Mucosa of rectum (tissue), 2 donors: ENCODE results near the gene AOAH.
"Not testable (repeated sequence)": the region's sequence is repeated elsewhere in the genome, so short reads cannot be mapped to it uniquely, and the experiment has no call there.

Experiments
- H3K27ac ChIP-seq, 2 donors: one replicate each; pipeline ENCODE4 v1.7.0; 2013; ENCODE audit warnings: inconsistent platforms in 2 of 2, low read depth in 2 of 2, low read length in 2 of 2
- H3K27me3 ChIP-seq, 2 donors: one replicate each; pipeline ENCODE4 v1.7.0; 2013; ENCODE audit warnings: low read length in 2 of 2; ENCODE audit not compliant: control insufficient read depth in 2 of 2, insufficient read depth in 2 of 2
- H3K36me3 ChIP-seq, 2 donors: one replicate each; pipeline ENCODE4 v1.7.0; 2013; ENCODE audit warnings: low read length in 2 of 2; ENCODE audit not compliant: control insufficient read depth in 2 of 2, insufficient read depth in 2 of 2
- H3K4me1 ChIP-seq, 2 donors: one replicate each; pipeline ENCODE4 v1.7.0; 2013; ENCODE audit warnings: low read length in 2 of 2, mild to moderate bottlenecking in 1 of 2; ENCODE audit not compliant: control insufficient read depth in 2 of 2, insufficient read depth in 2 of 2
- H3K4me3 ChIP-seq, 2 donors: one replicate each; pipeline ENCODE4 v1.7.0; 2013; ENCODE audit warnings: low read length in 2 of 2
- H3K9ac ChIP-seq, 2 donors: one replicate each; pipeline ENCODE4 v1.7.0; 2013; ENCODE audit warnings: low read length in 2 of 2, low read depth in 1 of 2, mild to moderate bottlenecking in 1 of 2
- H3K9me3 ChIP-seq, 2 donors: one replicate each; pipeline ENCODE4 v1.7.0; 2013; ENCODE audit warnings: low read length in 2 of 2; ENCODE audit not compliant: control insufficient read depth in 2 of 2
- donor health status: healthy.
- donor health status: Normal muscosa, but diverticular disease.

Gene AOAH

GRCh38 chr7:36487756-36488336, 236.4 kb downstream of the AOAH start:
- no peak overlapping the region for H3K9ac ChIP-seq
- H3K9me3 ChIP-seq: no peaks in the 10 kb centered on the region
- H3K4me3 ChIP-seq: no peak overlapping the region
- H3K36me3 ChIP-seq: no peaks in the 10 kb centered on the region
- no peak overlapping the region for H3K27ac ChIP-seq
- peaks cover 0 to 2% of the 10 kb centered on the region in 2 donors for H3K27me3 ChIP-seq
- H3K4me1 ChIP-seq: no peaks in the 10 kb centered on the region

- no peak overlapping the region for H3K27ac ChIP-seq
- H3K4me3 ChIP-seq: no peak overlapping the region
- no peaks in the 10 kb centered on the region for H3K9me3 ChIP-seq
- peaks cover 0 to 2% of the 10 kb centered on the region in 2 donors for H3K27me3 ChIP-seq
- H3K36me3 ChIP-seq: no peaks in the 10 kb centered on the region
- H3K9ac ChIP-seq: no peak overlapping the region
- no peaks in the 10 kb centered on the region for H3K4me1 ChIP-seq
These were observed 238.0 kb downstream of the AOAH start for GRCh38 chr7:36486336-36486735.

GRCh38 chr7:36484265-36484664, 240.0 kb downstream of the AOAH start:
- H3K36me3 ChIP-seq: no peaks in the 10 kb centered on the region
- no peak overlapping the region for H3K9ac ChIP-seq
- no peaks in the 10 kb centered on the region for H3K4me1 ChIP-seq
- no peaks in the 10 kb centered on the region for H3K9me3 ChIP-seq
- no peak overlapping the region for H3K27ac ChIP-seq
- H3K27me3 ChIP-seq: peaks cover 0 to 2% of the 10 kb centered on the region in 2 donors
- no peak overlapping the region for H3K4me3 ChIP-seq

- H3K36me3 ChIP-seq, H3K9ac ChIP-seq, H3K27ac ChIP-seq, H3K27me3 ChIP-seq, H3K9me3 ChIP-seq, H3K4me1 ChIP-seq, H3K4me3 ChIP-seq: not testable (repeated sequence)
These were observed 240.4 kb downstream of the AOAH start for GRCh38 chr7:36483853-36484252.

- H3K27ac ChIP-seq: no peak overlapping the region
- no peak overlapping the region for H3K4me3 ChIP-seq
- H3K36me3 ChIP-seq: no peaks in the 10 kb centered on the region
These were observed 245.5 kb downstream of the AOAH start for GRCh38 chr7:36478745-36479144.

GRCh38 chr7:36475381-36475780, 248.9 kb downstream of the AOAH start:
- H3K9me3 ChIP-seq: no peaks in the 10 kb centered on the region
- H3K27ac ChIP-seq: no peak overlapping the region
- no peak overlapping the region for H3K4me3 ChIP-seq
- H3K9ac ChIP-seq: no peak overlapping the region
- no peaks in the 10 kb centered on the region for H3K27me3 ChIP-seq
- no peaks in the 10 kb centered on the region for H3K36me3 ChIP-seq
- no peaks in the 10 kb centered on the region for H3K4me1 ChIP-seq

More at GRCh38 chr7:36478745-36479144, 245.5 kb downstream of the AOAH start:
- Histone ChIP-seq H3K27me3 (peaks cover 0 to 2% of the 10 kb centered on the region in 2 donors), H3K9me3 (no peaks in the 10 kb centered on the region), H3K4me1 (no peaks in the 10 kb centered on the region), H3K9ac (no peak overlapping the region)

GRCh38 chr7:36475011-36475342, 249.3 kb downstream of the AOAH start:
- Histone ChIP-seq H3K27me3 (no peaks in the 10 kb centered on the region), H3K36me3 (no peaks in the 10 kb centered on the region), H3K9ac (no peak overlapping the region), H3K4me3 (no peak overlapping the region), H3K4me1 (no peaks in the 10 kb centered on the region), H3K27ac (no peak overlapping the region), H3K9me3 (no peaks in the 10 kb centered on the region)

- no peak overlapping the region for H3K4me3 ChIP-seq
- H3K9ac ChIP-seq: no peak overlapping the region
- H3K9me3 ChIP-seq: no peaks in the 10 kb centered on the region
- H3K27ac ChIP-seq: no peak overlapping the region
- no peaks in the 10 kb centered on the region for H3K4me1 ChIP-seq
- no peaks in the 10 kb centered on the region for H3K27me3 ChIP-seq
- no peaks in the 10 kb centered on the region for H3K36me3 ChIP-seq
These were observed 249.8 kb downstream of the AOAH start for GRCh38 chr7:36474283-36475010.

- H3K27me3 ChIP-seq: no peaks in the 10 kb centered on the region
- no peak overlapping the region for H3K4me3 ChIP-seq
- H3K9ac ChIP-seq: no peak overlapping the region
- no peaks in the 10 kb centered on the region for H3K36me3 ChIP-seq
- no peak overlapping the region for H3K27ac ChIP-seq
- H3K4me1 ChIP-seq: no peaks in the 10 kb centered on the region
- no peaks in the 10 kb centered on the region for H3K9me3 ChIP-seq
These were observed 250.6 kb downstream of the AOAH start for GRCh38 chr7:36473454-36474282.

GRCh38 chr7:36472141-36472729, 252.1 kb downstream of the AOAH start:
- H3K27me3 ChIP-seq: no peaks in the 10 kb centered on the region
- H3K36me3 ChIP-seq: no peaks in the 10 kb centered on the region
- no peak overlapping the region for H3K4me3 ChIP-seq
- no peaks in the 10 kb centered on the region for H3K9me3 ChIP-seq
- H3K27ac ChIP-seq: no peak overlapping the region
- H3K9ac ChIP-seq: no peak overlapping the region
- no peaks in the 10 kb centered on the region for H3K4me1 ChIP-seq
